Measurements from ENCODE around the gene SMIM28. TPM values are rescaled to one million over a fixed set of nuclear protein-coding genes. Genes with fewer than 3 reads are reported as not detected.

SMIM28 gene
- total and polyA plus RNA-seq, 2 of the 4 experiments (the other 2 are of a cell fraction): not detected

DNA sequence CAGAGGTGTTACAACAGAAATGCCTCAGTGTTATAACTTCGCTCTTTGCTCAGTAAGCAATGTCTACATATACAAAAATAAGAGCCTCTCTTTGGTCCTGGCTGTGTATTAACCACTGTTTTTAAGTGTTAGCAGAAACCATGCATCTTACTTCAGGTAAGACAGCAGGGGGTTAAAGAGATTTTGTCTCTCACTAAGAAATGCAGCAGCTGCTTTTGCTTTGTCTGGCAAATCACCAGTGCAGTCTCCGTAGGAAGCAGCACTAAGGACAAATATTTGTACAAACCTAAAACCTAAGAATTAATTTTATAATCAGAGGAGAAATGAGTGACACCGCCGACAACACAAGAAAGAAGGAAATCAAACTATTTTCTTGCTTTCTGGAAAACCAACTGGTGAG, 758 bp downstream of the SMIM28 start:
- CTCF ChIA-PET: no interaction called here

More for the DNA sequence above, 758 bp downstream of the SMIM28 start:
- DNase-seq (no peak), ATAC-seq (ENCODE audit: low read depth) (no peak)
- H3K27me3 ChIP-seq (ENCODE audit: control insufficient read depth, insufficient read depth, low read length): peaks cover 9% of the 10 kb centered on the region
- no peaks in the 10 kb centered on the region for H3K9me3 ChIP-seq (ENCODE audit: control insufficient read depth, insufficient read depth, low read length)
- no peak overlapping the region for H3K4me2 ChIP-seq (ENCODE audit: low read depth, low read length)
- H2AK9ac ChIP-seq (replicated peaks; ENCODE audit: low read depth, low read length, poor library complexity): no peak overlapping the region
- no peak overlapping the region for H2BK15ac ChIP-seq (ENCODE audit: low read depth, low read length)
- no peak overlapping the region for H3K14ac ChIP-seq (replicated peaks; ENCODE audit: low read depth, low read length)
- no peaks in the 10 kb centered on the region for H3K4me1 ChIP-seq (ENCODE audit: control insufficient read depth, insufficient read depth, low read length)
- H3K56ac ChIP-seq (ENCODE audit: extremely low read depth, insufficient read depth, low read length): no peak overlapping the region
- in situ Hi-C loops (cut with MboI; ENCODE audit: low sequenced_read_pairs) (no loop called here), dilution Hi-C loops (cut with HindIII; ENCODE audit: low sequenced_read_pairs, unreplicated experiment) (no loop called here), intact Hi-C loops (cut with micrococcal nuclease) (no loop called here)
- no peak overlapping the region for H2BK120ac ChIP-seq (ENCODE audit: low read depth, low read length)
- H4K5ac ChIP-seq (ENCODE audit: low read depth, low read length): no peak overlapping the region
- no peaks in the 10 kb centered on the region for H3K36me3 ChIP-seq (ENCODE audit: control insufficient read depth, insufficient read depth, low read length)
- H2AK5ac ChIP-seq (ENCODE audit: low read depth, low read length): no peak overlapping the region
- H3K79me1 ChIP-seq (ENCODE audit: low read depth in 1 of 2, low read length in 2 of 2): no peaks in the 10 kb centered on the region
- no peak overlapping the region for H3K27ac ChIP-seq (ENCODE audit: insufficient read depth, low read length)
- H3K18ac ChIP-seq (ENCODE audit: low read depth, low read length): no peak overlapping the region
- whole genome bisulfite sequencing, 2 experiments (ENCODE audit: extremely low coverage in 2 of 2, insufficient read length in 1 of 2): no CpG with 5 or more reads among the region's 4 CpGs
- H3K9me1 ChIP-seq (ENCODE audit: insufficient read depth, low read length): no peaks in the 10 kb centered on the region
- no peak overlapping the region for H3K23ac ChIP-seq (ENCODE audit: low read depth, low read length)
- no peak overlapping the region for H4K91ac ChIP-seq (ENCODE audit: insufficient read depth, low read depth, low read length)
- no peak overlapping the region for H2BK5ac ChIP-seq (ENCODE audit: low read depth, low read length, poor library complexity, severe bottlenecking)
- H4K20me1 ChIP-seq (ENCODE audit: insufficient read depth, low read length): no peaks in the 10 kb centered on the region
- no peak overlapping the region for H2AFZ ChIP-seq (replicated peaks; ENCODE audit: low read length, poor library complexity)
- TF ChIP-seq FOS (IDR thresholded peaks at IDR 0.05; ENCODE audit: low read depth, low read length) (no peak), MAZ (IDR thresholded peaks at IDR 0.05; ENCODE audit: borderline replicate concordance, low read depth, low read length) (no peak), MXI1 (IDR thresholded peaks at IDR 0.05; ENCODE audit: borderline replicate concordance, low read depth, low read length) (no peak)
- TF ChIP-seq, protein P1, sequence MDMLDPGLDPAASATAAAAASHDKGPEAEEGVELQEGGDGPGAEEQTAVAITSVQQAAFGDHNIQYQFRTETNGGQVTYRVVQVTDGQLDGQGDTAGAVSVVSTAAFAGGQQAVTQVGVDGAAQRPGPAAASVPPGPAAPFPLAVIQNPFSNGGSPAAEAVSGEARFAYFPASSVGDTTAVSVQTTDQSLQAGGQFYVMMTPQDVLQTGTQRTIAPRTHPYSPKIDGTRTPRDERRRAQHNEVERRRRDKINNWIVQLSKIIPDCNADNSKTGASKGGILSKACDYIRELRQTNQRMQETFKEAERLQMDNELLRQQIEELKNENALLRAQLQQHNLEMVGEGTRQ (IDR thresholded peaks at IDR 0.05; ENCODE audit: low read depth, low read length): no peak
- no peak overlapping the region for H3K9ac ChIP-seq (ENCODE audit: low read depth, low read length)
- no TSS peak for BruUV-seq (replicated peaks)
- no peak overlapping the region for H2BK20ac ChIP-seq (ENCODE audit: low read depth, low read length)
- H4K8ac ChIP-seq (ENCODE audit: low read depth in 2 of 2, low read length in 2 of 2): no peak overlapping the region
- H3K4me3 ChIP-seq (ENCODE audit: insufficient read depth, low read depth, low read length): no peak overlapping the region
- no peak overlapping the region for H3K4ac ChIP-seq (ENCODE audit: low read depth, low read length)
- POLR2A ChIA-PET (ENCODE audit: unreplicated experiment): no interaction called here
